DND-41 (cell line): ENCODE data around the gene UBE2U.

Experiments used
- ATAC-seq: fragments of 200-7000 bp; cut with Tn5 transposase; 3 replicates; pipeline ENCODE4 v1.9.1; 2021; ENCODE audit warnings: low read depth; ENCODE audit not compliant: insufficient read depth
- DNase-seq: peaks from one replicate; pipeline ENCODE4 v3.0.0-alpha.2; 2020
- H2AFZ ChIP-seq: 2 replicates; pipeline ENCODE4 v1.6.0; 2012; ENCODE audit warnings: low read depth, low read length
- H3K27ac ChIP-seq: 2 replicates; pipeline ENCODE4 v1.5.1; 2012; ENCODE audit warnings: low read length, inconsistent platforms
- H3K27me3 ChIP-seq: fragments of 200-600 bp; sonication (generic); 2 replicates; pipeline ENCODE4 v1.6.0; 2012; ENCODE audit warnings: low read length, mild to moderate bottlenecking, inconsistent platforms; ENCODE audit not compliant: insufficient read depth, poor library complexity
- H3K36me3 ChIP-seq: 2 replicates; pipeline ENCODE4 v1.5.1; 2012; ENCODE audit warnings: low read length, inconsistent platforms; ENCODE audit not compliant: insufficient read depth
- H3K4me1 ChIP-seq: 2 replicates; pipeline ENCODE4 v1.5.1; 2012; ENCODE audit warnings: mild to moderate bottlenecking, low read length; ENCODE audit not compliant: insufficient read depth
- H3K4me2 ChIP-seq: 2 replicates; pipeline ENCODE4 v1.6.0; 2012; ENCODE audit warnings: mild to moderate bottlenecking, moderate library complexity, low read length, inconsistent platforms; ENCODE audit not compliant: insufficient read depth
- H3K4me3 ChIP-seq, 2 experiments: fragments of 200-600 bp in 1 of 2; shearing (Covaris generic) in 1 of 2; 2 replicates each; pipeline ENCODE4 v1.5.1; 2012 to 2016; ENCODE audit warnings: inconsistent platforms in 2 of 2, low read length in 2 of 2, mild to moderate bottlenecking in 2 of 2, low read depth in 1 of 2, moderate library complexity in 1 of 2
- H3K79me2 ChIP-seq: 2 replicates; pipeline ENCODE4 v1.6.0; 2012; ENCODE audit warnings: low read length, inconsistent platforms; ENCODE audit not compliant: insufficient read depth
- H3K9ac ChIP-seq: 2 replicates; pipeline ENCODE4 v1.6.0; 2012; ENCODE audit warnings: low read depth, mild to moderate bottlenecking, inconsistent platforms, low read length, moderate library complexity
- H3K9me3 ChIP-seq: 2 replicates; pipeline ENCODE4 v1.5.1; 2012; ENCODE audit warnings: low read length, moderate library complexity, mild to moderate bottlenecking, inconsistent platforms; ENCODE audit not compliant: insufficient read depth, severe bottlenecking
- H4K20me1 ChIP-seq: 2 replicates; pipeline ENCODE4 v1.6.0; 2012; ENCODE audit warnings: low read length; ENCODE audit not compliant: insufficient read depth
- CTCF ChIP-seq: IDR thresholded peaks from 2 replicates; pipeline ENCODE4 v1.5.1; 2012; ENCODE audit warnings: borderline replicate concordance, low read length, moderate library complexity, mild to moderate bottlenecking; ENCODE audit not compliant: poor library complexity, severe bottlenecking; ENCODE audit errors: extremely low read depth
- EZH2 ChIP-seq: IDR thresholded peaks from 3 replicates; pipeline ENCODE4 v1.6.1; 2012; ENCODE audit warnings: borderline replicate concordance, low read depth, mild to moderate bottlenecking, moderate library complexity, low read length, inconsistent platforms; ENCODE audit not compliant: severe bottlenecking

The UBE2U gene

DNA sequence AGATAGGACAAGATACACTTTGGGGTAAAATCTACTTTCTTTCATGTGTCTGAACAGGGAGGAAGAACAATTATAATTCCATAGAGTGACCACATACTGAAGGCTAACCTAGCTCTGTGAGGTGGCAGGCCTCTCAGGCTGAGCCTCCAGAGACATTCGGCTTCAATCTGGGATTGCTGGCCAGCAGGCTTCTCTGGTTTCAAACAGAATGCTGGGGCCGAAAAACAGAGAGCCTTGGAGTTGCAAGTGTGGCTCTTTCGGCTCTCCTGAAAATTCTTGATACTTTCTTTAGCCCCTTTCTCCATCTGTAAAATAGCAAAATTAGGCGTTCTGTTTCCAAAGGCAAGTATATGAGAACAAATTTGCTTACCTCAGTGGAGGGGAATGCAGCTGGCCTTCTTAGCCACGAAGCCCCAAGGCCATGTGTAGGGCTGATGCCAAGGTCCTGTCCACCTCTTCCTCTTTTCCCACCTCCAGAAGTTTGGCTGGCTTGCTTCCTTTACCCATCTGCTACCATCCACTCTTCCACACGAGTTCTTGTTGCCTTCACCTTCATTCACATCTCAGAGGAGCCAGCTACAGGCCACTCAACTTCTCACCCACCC, 30.0 kb upstream of the UBE2U start:
- Histone ChIP-seq H3K36me3 (no peaks in the 10 kb centered on the region), H2AFZ (no peak overlapping the region), H4K20me1 (no peaks in the 10 kb centered on the region), H3K4me2 (no peak overlapping the region), H3K4me1 (no peaks in the 10 kb centered on the region), H3K9me3 (no peaks in the 10 kb centered on the region), H3K27me3 (peaks cover 3% of the 10 kb centered on the region), H3K4me3 (no peak overlapping the region), H3K9ac (no peak overlapping the region), H3K27ac (no peak overlapping the region), H3K79me2 (no peaks in the 10 kb centered on the region)
- no peak for ATAC-seq
- no peak for TF ChIP-seq CTCF
- no peak for TF ChIP-seq EZH2
- DNase-seq, result no peak

- Histone ChIP-seq H3K36me3 (no peaks in the 10 kb centered on the region), H3K79me2 (no peaks in the 10 kb centered on the region), H3K9me3 (no peaks in the 10 kb centered on the region), H3K4me3 (no peak overlapping the region), H3K9ac (no peak overlapping the region), H3K27me3 (peaks cover 3% of the 10 kb centered on the region), H2AFZ (no peak overlapping the region), H3K4me2 (no peak overlapping the region), H4K20me1 (no peaks in the 10 kb centered on the region), H3K4me1 (no peaks in the 10 kb centered on the region), H3K27ac (no peak overlapping the region)
- no peak for DNase-seq
- no peak for ATAC-seq
- TF ChIP-seq EZH2 (no peak), CTCF (no peak)
Measured at GRCh38 chr1:64175639-64176038, 27.8 kb upstream of the UBE2U start.

DNA sequence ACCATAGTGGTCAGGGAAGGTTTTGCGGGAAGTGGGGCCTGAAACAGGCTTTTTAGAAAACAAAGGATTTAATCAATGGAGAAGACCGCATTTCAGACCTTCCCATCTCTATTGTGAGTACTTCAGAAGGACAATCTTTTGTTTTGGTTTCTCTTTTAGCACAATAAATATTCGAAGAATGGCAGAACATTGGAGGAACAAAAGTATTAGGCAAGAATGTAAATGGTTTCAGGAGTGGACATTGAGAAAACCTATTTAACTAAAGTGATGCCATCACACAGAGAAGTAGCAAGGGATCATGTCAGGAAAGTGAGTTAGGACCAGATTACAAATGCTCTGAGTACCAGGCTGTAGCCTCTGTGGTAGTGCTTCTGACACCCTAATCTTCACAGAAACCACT, 26.8 kb upstream of the UBE2U start:
- no peak overlapping the region for H2AFZ ChIP-seq
- DNase-seq (no peak), ATAC-seq (no peak)
- no peaks in the 10 kb centered on the region for H3K36me3 ChIP-seq
- H3K9me3 ChIP-seq, result no peaks in the 10 kb centered on the region
- no peaks in the 10 kb centered on the region for H3K4me1 ChIP-seq
- H3K4me2 ChIP-seq, result no peak overlapping the region
- no peaks in the 10 kb centered on the region for H3K79me2 ChIP-seq
- no peak overlapping the region for H3K4me3 ChIP-seq
- H3K9ac ChIP-seq, result no peak overlapping the region
- no peaks in the 10 kb centered on the region for H4K20me1 ChIP-seq
- H3K27me3 ChIP-seq, result peaks cover 3% of the 10 kb centered on the region
- H3K27ac ChIP-seq, result no peak overlapping the region
- TF ChIP-seq CTCF (no peak), EZH2 (no peak)

GRCh38 chr1:64179588-64179987, 23.8 kb upstream of the UBE2U start:
- DNase-seq (no peak), ATAC-seq (no peak)
- Histone ChIP-seq H3K27ac (no peak overlapping the region), H4K20me1 (no peaks in the 10 kb centered on the region), H3K27me3 (no peaks in the 10 kb centered on the region), H3K9me3 (no peaks in the 10 kb centered on the region), H2AFZ (no peak overlapping the region), H3K9ac (no peak overlapping the region), H3K79me2 (no peaks in the 10 kb centered on the region), H3K4me1 (no peaks in the 10 kb centered on the region), H3K36me3 (no peaks in the 10 kb centered on the region), H3K4me3 (no peak overlapping the region), H3K4me2 (no peak overlapping the region)
- TF ChIP-seq CTCF (no peak), EZH2 (no peak)
